PC-3 (cell line): ENCODE data around the gene PGS1. TPM values are rescaled to one million over a fixed set of nuclear protein-coding genes. Genes with fewer than 3 reads are reported as not detected.

Experiments used
- ATAC-seq: fragments of 200-7000 bp; cut with Tn5 transposase; 2 replicates; pipeline ENCODE4 v1.9.1; 2020; ENCODE audit warnings: mild to moderate bottlenecking, moderate library complexity
- BruUV-seq: library from RNA; stranded (reverse); fragments of 400-500 nt; replicated peaks from 2 replicates; lab custom pipeline; 2021; lab: Mats Ljungman, UMichigan
- CTCF ChIA-PET: fragments of 300-600 bp; sonication (Branson Sonifier 250); formaldehyde crosslinking; loops from one replicate; lab custom pipeline; 2022; ENCODE audit warnings: antibody characterized with exemption; lab: Charles Lee
- POLR2A ChIA-PET: fragments of 300-600 bp; sonication (Branson Sonifier 250); formaldehyde crosslinking; loops from one replicate; lab custom pipeline; 2022; ENCODE audit warnings: antibody characterized with exemption; ENCODE audit not compliant: unreplicated experiment; lab: Charles Lee
- DNase-seq: peaks from one replicate; pipeline ENCODE4 v3.0.0-alpha.2; 2015
- H2AFZ ChIP-seq: fragments of 300-600 bp; sonication (generic); 2 replicates; pipeline ENCODE4 v1.6.0; 2016; ENCODE audit warnings: antibody characterized with exemption, low read length
- H3F3A ChIP-seq: fragments of 300-600 bp; sonication (generic); one replicate; pipeline ENCODE4 v1.6.0; 2017; ENCODE audit warnings: antibody characterized with exemption, low read length, control low read depth, mild to moderate bottlenecking; ENCODE audit not compliant: unreplicated experiment
- H3K27ac ChIP-seq: fragments of 300-600 bp; sonication (generic); 2 replicates; pipeline ENCODE4 v1.5.1; 2016; ENCODE audit warnings: mild to moderate bottlenecking, low read length
- H3K27me3 ChIP-seq: fragments of 300-600 bp; sonication (generic); 2 replicates; pipeline ENCODE4 v1.6.1; 2016; ENCODE audit warnings: low read length, mixed read lengths
- H3K36me3 ChIP-seq: fragments of 300-600 bp; sonication (generic); 2 replicates; pipeline ENCODE4 v1.6.1; 2016; ENCODE audit warnings: low read depth, mixed run types, low read length, mixed read lengths
- H3K4me1 ChIP-seq: fragments of 300-600 bp; sonication (generic); 2 replicates; pipeline ENCODE4 v1.5.1; 2016; ENCODE audit warnings: low read length; ENCODE audit not compliant: insufficient read depth
- H3K4me2 ChIP-seq: fragments of 300-600 bp; sonication (generic); 2 replicates; pipeline ENCODE4 v1.6.0; 2016; ENCODE audit warnings: low read length
- H3K4me3 ChIP-seq: fragments of 300-600 bp; sonication (generic); 2 replicates; pipeline ENCODE4 v1.5.1; 2016; ENCODE audit warnings: mild to moderate bottlenecking, low read length, mixed read lengths
- H3K79me2 ChIP-seq: fragments of 300-600 bp; sonication (generic); 2 replicates; pipeline ENCODE4 v1.6.1; 2017; ENCODE audit warnings: low read length, mixed read lengths
- H3K9ac ChIP-seq: fragments of 300-600 bp; sonication (generic); 2 replicates; pipeline ENCODE4 v1.6.0; 2016; ENCODE audit warnings: mild to moderate bottlenecking, low read length
- H3K9me2 ChIP-seq: fragments of 300-600 bp; sonication (generic); replicated peaks from 2 replicates; pipeline ENCODE4 v1.6.1; 2016; ENCODE audit warnings: mixed run types, low read length, mixed read lengths
- H3K9me3 ChIP-seq: fragments of 300-600 bp; sonication (generic); 2 replicates; pipeline ENCODE4 v1.6.1; 2016; ENCODE audit warnings: low read length, mixed read lengths
- H4K20me1 ChIP-seq: fragments of 300-600 bp; sonication (generic); 2 replicates; pipeline ENCODE4 v1.6.1; 2016; ENCODE audit warnings: low read length, mixed read lengths
- EZH2 ChIP-seq: fragments of 300-600 bp; sonication (generic); IDR thresholded peaks from one replicate; pipeline ENCODE4 v1.6.1; 2017; ENCODE audit warnings: antibody characterized with exemption, mild to moderate bottlenecking, low read length; ENCODE audit not compliant: unreplicated experiment
- EZH2phosphoT487 ChIP-seq: fragments of 300-600 bp; sonication (generic); IDR thresholded peaks from 2 replicates; pipeline ENCODE4 v1.6.1; 2018; ENCODE audit warnings: mild to moderate bottlenecking, antibody characterized with exemption, low read length, borderline replicate concordance
- intact Hi-C: fragments of 100-400 bp; cut with micrococcal nuclease; formaldehyde crosslinking; loops from 2 replicates; pipeline ENCODE4 v1.9.0; 2023
- total RNA-seq: library from RNA; depleted of rRNA; stranded (reverse); fragments of >200 nt; gene quantifications from 2 replicates; pipeline ENCODE4 v1.2.3, GENCODE V29; 2014
- TF ChIP-seq, protein P1 (sequence below): fragments of 300-600 bp; sonication (generic); conservative IDR thresholded peaks from 2 replicates; pipeline ENCODE4 v1.5.1; 2017; ENCODE audit warnings: antibody characterized with exemption, low read depth, mild to moderate bottlenecking, low read length

The PGS1 gene
- total RNA-seq, 1 experiment from 2014 or later: 47.0 TPM

GRCh38 chr17:78419970-78420815 lies 41.7 kb downstream of the PGS1 start:
- Histone ChIP-seq H3F3A (peaks cover 3% of the 10 kb centered on the region), H3K4me3 (no peak overlapping the region), H3K27me3 (no peaks in the 10 kb centered on the region), H3K79me2 (no peaks in the 10 kb centered on the region), H2AFZ (no peak overlapping the region), H3K4me2 (no peak overlapping the region), H3K36me3 (peaks cover 30% of the 10 kb centered on the region), H3K4me1 (no peaks in the 10 kb centered on the region), H3K27ac (no peak overlapping the region), H3K9me3 (no peaks in the 10 kb centered on the region), H3K9ac (no peak overlapping the region), H4K20me1 (no peaks in the 10 kb centered on the region), H3K9me2 (no peaks in the 10 kb centered on the region)
- DNase-seq: no peak
- intact Hi-C loops: no loop called here
- CTCF ChIA-PET: interaction anchor here (0.6 to 2.8 kb wide), 2 partner anchors 59 to 128 kb away, joined by 8 to 20 read pairs; no protein-coding TSS in a partner anchor
- no peak for ATAC-seq
- POLR2A ChIA-PET: no interaction called here
- BruUV-seq: no TSS peak
- TF ChIP-seq EZH2: no peak
- TF ChIP-seq, protein P1, sequence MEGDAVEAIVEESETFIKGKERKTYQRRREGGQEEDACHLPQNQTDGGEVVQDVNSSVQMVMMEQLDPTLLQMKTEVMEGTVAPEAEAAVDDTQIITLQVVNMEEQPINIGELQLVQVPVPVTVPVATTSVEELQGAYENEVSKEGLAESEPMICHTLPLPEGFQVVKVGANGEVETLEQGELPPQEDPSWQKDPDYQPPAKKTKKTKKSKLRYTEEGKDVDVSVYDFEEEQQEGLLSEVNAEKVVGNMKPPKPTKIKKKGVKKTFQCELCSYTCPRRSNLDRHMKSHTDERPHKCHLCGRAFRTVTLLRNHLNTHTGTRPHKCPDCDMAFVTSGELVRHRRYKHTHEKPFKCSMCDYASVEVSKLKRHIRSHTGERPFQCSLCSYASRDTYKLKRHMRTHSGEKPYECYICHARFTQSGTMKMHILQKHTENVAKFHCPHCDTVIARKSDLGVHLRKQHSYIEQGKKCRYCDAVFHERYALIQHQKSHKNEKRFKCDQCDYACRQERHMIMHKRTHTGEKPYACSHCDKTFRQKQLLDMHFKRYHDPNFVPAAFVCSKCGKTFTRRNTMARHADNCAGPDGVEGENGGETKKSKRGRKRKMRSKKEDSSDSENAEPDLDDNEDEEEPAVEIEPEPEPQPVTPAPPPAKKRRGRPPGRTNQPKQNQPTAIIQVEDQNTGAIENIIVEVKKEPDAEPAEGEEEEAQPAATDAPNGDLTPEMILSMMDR: no peak
- no peak for TF ChIP-seq EZH2phosphoT487

DNA sequence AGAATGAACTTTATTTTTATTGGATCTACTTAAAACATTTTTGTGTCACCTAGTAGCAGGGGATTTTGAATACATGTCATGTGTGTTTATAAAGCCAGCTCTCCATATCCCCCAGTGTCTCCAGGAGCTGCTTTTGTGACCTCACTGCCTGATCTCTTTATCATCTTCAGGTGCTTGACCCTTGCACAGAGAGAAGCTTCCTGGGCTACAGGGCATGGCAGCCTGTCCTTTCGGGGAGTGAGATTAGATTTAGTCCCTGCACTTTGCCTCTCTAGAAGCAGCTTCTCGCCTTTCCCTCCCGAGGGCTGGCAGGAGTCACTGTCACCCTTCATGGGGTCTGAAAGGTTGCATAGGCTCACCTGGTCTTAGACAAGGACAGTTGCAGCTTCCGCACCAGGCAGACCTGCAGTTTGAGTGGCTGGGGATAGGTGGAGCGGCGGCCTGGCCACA lies 42.7 kb downstream of the PGS1 start:
- Histone ChIP-seq H3K27ac (no peak overlapping the region), H3K79me2 (no peaks in the 10 kb centered on the region), H2AFZ (no peak overlapping the region), H3K4me2 (no peak overlapping the region), H4K20me1 (no peaks in the 10 kb centered on the region), H3F3A (peaks cover 3% of the 10 kb centered on the region), H3K9me2 (no peaks in the 10 kb centered on the region), H3K27me3 (no peaks in the 10 kb centered on the region), H3K9ac (no peak overlapping the region), H3K4me1 (no peaks in the 10 kb centered on the region), H3K9me3 (no peaks in the 10 kb centered on the region), H3K36me3 (peaks cover 28% of the 10 kb centered on the region), H3K4me3 (no peak overlapping the region)
- ChIA-PET CTCF (interaction anchor here (0.6 to 2.8 kb wide), 4 partner anchors 53 to 170 kb away, joined by 4 to 20 read pairs (median 10); no protein-coding TSS in a partner anchor), POLR2A (no interaction called here)
- intact Hi-C loops: no loop called here
- TF ChIP-seq EZH2phosphoT487: no peak
- TF ChIP-seq EZH2: no peak
- TF ChIP-seq, protein P1: no peak
- no TSS peak for BruUV-seq
- no peak for DNase-seq
- ATAC-seq: no peak
